ENCODE measurements around the gene SULT4A1.

Gene SULT4A1

GRCh38 chr22:43812149-43812842, 50.0 kb downstream of the SULT4A1 start, which contains the start of gene EFCAB6:
TSS of gene EFCAB6 (minus strand) at chr22:43812305. CDS start at chr22:43782318, 29,987 bp downstream.
- DNase-seq (ENCODE audit: low spot score), result peak; percentile 97
- peak; percentile 75 for FAIRE-seq

GRCh38 chr22:43811777-43812148, 50.5 kb downstream of the SULT4A1 start:
- DNase-seq (ENCODE audit: low spot score) (no peak), FAIRE-seq (no peak)

GRCh38 chr22:43802897-43803495, 59.3 kb downstream of the SULT4A1 start:
- DNase-seq (ENCODE audit: low spot score) (no peak), FAIRE-seq (no peak)

- DNase-seq (ENCODE audit: low spot score) (no peak), FAIRE-seq (no peak)
Observed at GRCh38 chr22:43800970-43801369, 61.3 kb downstream of the SULT4A1 start.

- no peak for FAIRE-seq
- DNase-seq (ENCODE audit: low spot score), result no peak
Observed at GRCh38 chr22:43798492-43798891, 63.8 kb downstream of the SULT4A1 start.

GRCh38 chr22:43796567-43796966, 65.7 kb downstream of the SULT4A1 start:
- peak; percentile 32 for DNase-seq (ENCODE audit: low spot score)
- no peak for FAIRE-seq

- no peak for DNase-seq (ENCODE audit: low spot score)
- FAIRE-seq, result no peak
Observed at GRCh38 chr22:43795320-43795719, 67.0 kb downstream of the SULT4A1 start.

GRCh38 chr22:43792905-43793304, 69.4 kb downstream of the SULT4A1 start:
- DNase-seq (ENCODE audit: low spot score) (no peak), FAIRE-seq (no peak)

GRCh38 chr22:43789452-43789851, 72.9 kb downstream of the SULT4A1 start:
- FAIRE-seq (no peak), DNase-seq (ENCODE audit: low spot score) (peak; percentile 38)

GRCh38 chr22:43783777-43784176, 78.5 kb downstream of the SULT4A1 start:
- DNase-seq (ENCODE audit: low spot score) (no peak), FAIRE-seq (no peak)

GRCh38 chr22:43782448-43782847, 79.9 kb downstream of the SULT4A1 start:
- no peak for DNase-seq (ENCODE audit: low spot score)

GRCh38 chr22:43777286-43777685, 85.0 kb downstream of the SULT4A1 start:
- peak; percentile 63 for DNase-seq (ENCODE audit: low spot score)

More at GRCh38 chr22:43782448-43782847, 79.9 kb downstream of the SULT4A1 start:
- no peak for FAIRE-seq

GRCh38 chr22:43776081-43776670, 86.1 kb downstream of the SULT4A1 start:
- FAIRE-seq, result no peak
- DNase-seq (ENCODE audit: low spot score), result no peak

More at GRCh38 chr22:43777286-43777685, 85.0 kb downstream of the SULT4A1 start:
- FAIRE-seq, result no peak
